HCT116 (cell line): Measurements from ENCODE around the gene NUP133. TPM values are rescaled to one million over a fixed set of nuclear protein-coding genes. Genes with fewer than 3 reads are reported as not detected.

Source experiments
- ATAC-seq: fragments of 200-7000 bp; cut with Tn5 transposase; 2 replicates; pipeline ENCODE4 v1.9.1; 2020; ENCODE audit warnings: mild to moderate bottlenecking, moderate library complexity
- BruUV-seq: library from RNA; stranded (reverse); fragments of 400-500 nt; replicated peaks from 2 replicates; lab custom pipeline; 2021; lab: Mats Ljungman, UMichigan
- CTCF ChIA-PET: fragments of 300-600 bp; sonication (Branson Sonifier 250); formaldehyde crosslinking; loops from one replicate; lab custom pipeline; 2021; ENCODE audit warnings: antibody characterized with exemption; lab: Charles Lee
- POLR2A ChIA-PET: fragments of 300-600, 350-600 bp; sonication (Branson Sonifier 250); formaldehyde crosslinking; loops from one replicate; lab custom pipeline; 2021; ENCODE audit warnings: antibody characterized with exemption; lab: Charles Lee
- RAD21 ChIA-PET, 2 experiments: fragments of 300-600 bp; sonication (Branson Sonifier 250); formaldehyde crosslinking; loops; one replicate each; lab custom pipeline; 2023; ENCODE audit warnings: low total read pairs in 2 of 2; ENCODE audit not compliant: uncharacterized antibody in 2 of 2, unreplicated experiment in 2 of 2, low non-redundant PET in 1 of 2; lab: Charles Lee
- DNase-seq: peaks from one replicate; pipeline ENCODE4 v3.0.0-alpha.2; 2010; ENCODE audit warnings: low read depth, low spot score
- H2AFZ ChIP-seq: fragments of 200-600 bp; shearing (Covaris generic), sonication (generic); 2 replicates; pipeline ENCODE4 v1.6.1; 2017; ENCODE audit warnings: low read depth, mixed run types, mixed read lengths, antibody characterized with exemption, low read length; ENCODE audit not compliant: poor library complexity, severe bottlenecking
- H3K27ac ChIP-seq: 2 replicates; pipeline ENCODE4 v1.5.1; 2012; ENCODE audit warnings: low read depth, low read length
- H3K27me3 ChIP-seq: fragments of 200-600 bp; sonication (generic); 2 replicates; pipeline ENCODE4 v1.6.1; 2016; ENCODE audit warnings: mixed run types, low read length, mixed read lengths; ENCODE audit not compliant: insufficient read depth
- H3K36me3 ChIP-seq, 2 experiments: fragments of 200-500 bp in 1 of 2; fragments of 200-600 bp in 1 of 2; sonication (Bioruptor generic) in 1 of 2; sonication (generic) in 1 of 2; 2 replicates each; pipeline versions ENCODE4 v1.5.1 to v1.6.1; 2014 to 2016; ENCODE audit warnings: low read length in 2 of 2, inconsistent platforms in 1 of 2, mixed read lengths in 1 of 2, mixed run types in 1 of 2; ENCODE audit not compliant: insufficient read depth in 2 of 2, control insufficient read depth in 1 of 2
- H3K4me1 ChIP-seq, 2 experiments: fragments of 200-600 bp in 1 of 2; sonication (generic) in 1 of 2; 2 replicates each; pipeline versions ENCODE4 v1.5.1 to v1.6.1; 2012 to 2017; ENCODE audit warnings: low read length in 2 of 2, inconsistent platforms in 1 of 2, mild to moderate bottlenecking in 1 of 2, mixed read lengths in 1 of 2, mixed run types in 1 of 2, moderate library complexity in 1 of 2; ENCODE audit not compliant: insufficient read depth in 2 of 2, control insufficient read depth in 1 of 2
- H3K4me2 ChIP-seq: fragments of 200-600 bp; sonication (generic); 2 replicates; pipeline ENCODE4 v1.6.1; 2017; ENCODE audit warnings: mixed run types, low read length, mixed read lengths
- H3K4me3 ChIP-seq, 2 experiments: fragments of 200-600 bp in 1 of 2; sonication (generic) in 1 of 2; replicated peaks in 1 of 2; 2 replicates each; pipeline ENCODE4 v1.5.1; 2011 to 2016; ENCODE audit warnings: low read length in 2 of 2, control low read depth in 1 of 2, low read depth in 1 of 2, mild to moderate bottlenecking in 1 of 2, mixed read lengths in 1 of 2, mixed run types in 1 of 2
- H3K79me2 ChIP-seq: fragments of 200-600 bp; sonication (generic); 2 replicates; pipeline ENCODE4 v1.6.1; 2017; ENCODE audit warnings: mild to moderate bottlenecking, mixed run types, low read length, moderate library complexity, mixed read lengths; ENCODE audit not compliant: insufficient read depth
- H3K9ac ChIP-seq: fragments of 200-600 bp; sonication (generic); 2 replicates; pipeline ENCODE4 v1.6.1; 2016; ENCODE audit warnings: low read length, mixed read lengths
- H3K9me2 ChIP-seq: fragments of 200-600 bp; sonication (generic), shearing (Covaris generic); 2 replicates; pipeline ENCODE4 v1.6.1; 2017; ENCODE audit warnings: mixed run types, mild to moderate bottlenecking, moderate library complexity; ENCODE audit not compliant: insufficient read depth
- H3K9me3 ChIP-seq, 2 experiments: fragments of 200-500 bp in 1 of 2; fragments of 200-600 bp in 1 of 2; sonication (Bioruptor generic) in 1 of 2; sonication (generic) in 1 of 2; 2 replicates each; pipeline ENCODE4 v1.6.1; 2014 to 2017; ENCODE audit warnings: low read length in 2 of 2, mixed read lengths in 2 of 2, inconsistent platforms in 1 of 2, low read depth in 1 of 2, mild to moderate bottlenecking in 1 of 2, mixed run types in 1 of 2, moderate library complexity in 1 of 2; ENCODE audit not compliant: control insufficient read depth in 1 of 2, insufficient read depth in 1 of 2
- H4K20me1 ChIP-seq: fragments of 200-600 bp; sonication (generic), shearing (Covaris generic); 2 replicates; pipeline ENCODE4 v1.6.1; 2017; ENCODE audit warnings: mixed run types, mild to moderate bottlenecking, moderate library complexity; ENCODE audit not compliant: insufficient read depth
- CEBPB ChIP-seq: IDR thresholded peaks from 2 replicates; pipeline ENCODE4 v1.6.1; 2012; ENCODE audit warnings: low read depth
- EGR1 ChIP-seq: IDR thresholded peaks from 2 replicates; pipeline ENCODE4 v1.6.1; 2012; ENCODE audit warnings: low read depth
- EZH2phosphoT487 ChIP-seq: fragments of 200-600 bp; IDR thresholded peaks from 2 replicates; pipeline ENCODE4 v1.6.1; 2018; ENCODE audit warnings: antibody characterized with exemption, borderline replicate concordance
- FOSL1 ChIP-seq: IDR thresholded peaks from 2 replicates; pipeline ENCODE4 v1.6.1; 2012; ENCODE audit warnings: low read depth
- POLR2A ChIP-seq: IDR thresholded peaks from 2 replicates; pipeline ENCODE4 v1.7.0; 2011; ENCODE audit warnings: borderline replicate concordance; ENCODE audit not compliant: insufficient read depth, insufficient read length; ENCODE audit errors: extremely low read depth
- RAD21 ChIP-seq: IDR thresholded peaks from 2 replicates; pipeline ENCODE4 v1.6.1; 2012; ENCODE audit warnings: low read depth, mild to moderate bottlenecking
- YY1 ChIP-seq: IDR thresholded peaks from 2 replicates; pipeline ENCODE4 v1.6.1; 2011; ENCODE audit warnings: low read length, low read depth, moderate library complexity, mild to moderate bottlenecking; ENCODE audit not compliant: insufficient replicate concordance; ENCODE audit errors: extremely low read depth
- ZNF274 ChIP-seq: fragments of 200-500 bp; sonication (Bioruptor generic); IDR thresholded peaks from 2 replicates; pipeline ENCODE4 v1.6.1; 2014; ENCODE audit warnings: mild to moderate bottlenecking, low read depth, low read length, inconsistent platforms
- intact Hi-C: fragments of 100-400 bp; cut with micrococcal nuclease; formaldehyde crosslinking; loops from 2 replicates; pipeline ENCODE4 v1.10.0; 2022
- total RNA-seq: library from RNA; stranded (reverse); gene quantifications from one replicate; pipeline ENCODE4 v1.2.1, GENCODE V29; 2021; ENCODE audit not compliant: unreplicated experiment
- TF ChIP-seq, protein P1 (sequence below): IDR thresholded peaks from 2 replicates; pipeline ENCODE4 v1.6.1; 2011; ENCODE audit warnings: mild to moderate bottlenecking, low read length, moderate library complexity; ENCODE audit not compliant: insufficient replicate concordance; ENCODE audit errors: extremely low read depth
- TF ChIP-seq, protein P2 (sequence below): IDR thresholded peaks from 2 replicates; pipeline ENCODE4 v1.6.1; 2012; ENCODE audit warnings: low read depth
- TF ChIP-seq, protein P3 (sequence below): IDR thresholded peaks from 2 replicates; pipeline ENCODE4 v1.6.1; 2012

The NUP133 gene
- total RNA-seq, 1 experiment from 2014 or later = 52.5 TPM

DNA sequence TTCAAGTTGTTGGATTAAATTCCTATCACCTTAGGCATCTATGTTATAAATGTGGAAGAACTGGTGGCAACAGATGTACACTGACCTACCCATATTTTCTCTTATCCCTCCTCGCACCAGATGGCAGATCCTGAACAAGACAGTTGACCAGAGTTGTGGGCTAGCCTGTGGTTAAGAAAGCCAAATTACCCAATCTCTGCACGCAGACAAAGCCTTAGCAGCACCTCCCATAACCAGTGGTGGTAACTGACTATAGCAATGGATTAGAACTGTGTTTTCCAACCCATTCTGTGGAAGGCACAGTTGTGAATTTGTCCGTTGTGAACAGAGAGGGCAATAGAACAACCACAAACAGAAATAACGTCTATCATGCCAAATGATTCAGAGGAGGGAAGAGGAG lies 29.8 kb upstream of the NUP133 start (continued):
- TF ChIP-seq, protein P1, sequence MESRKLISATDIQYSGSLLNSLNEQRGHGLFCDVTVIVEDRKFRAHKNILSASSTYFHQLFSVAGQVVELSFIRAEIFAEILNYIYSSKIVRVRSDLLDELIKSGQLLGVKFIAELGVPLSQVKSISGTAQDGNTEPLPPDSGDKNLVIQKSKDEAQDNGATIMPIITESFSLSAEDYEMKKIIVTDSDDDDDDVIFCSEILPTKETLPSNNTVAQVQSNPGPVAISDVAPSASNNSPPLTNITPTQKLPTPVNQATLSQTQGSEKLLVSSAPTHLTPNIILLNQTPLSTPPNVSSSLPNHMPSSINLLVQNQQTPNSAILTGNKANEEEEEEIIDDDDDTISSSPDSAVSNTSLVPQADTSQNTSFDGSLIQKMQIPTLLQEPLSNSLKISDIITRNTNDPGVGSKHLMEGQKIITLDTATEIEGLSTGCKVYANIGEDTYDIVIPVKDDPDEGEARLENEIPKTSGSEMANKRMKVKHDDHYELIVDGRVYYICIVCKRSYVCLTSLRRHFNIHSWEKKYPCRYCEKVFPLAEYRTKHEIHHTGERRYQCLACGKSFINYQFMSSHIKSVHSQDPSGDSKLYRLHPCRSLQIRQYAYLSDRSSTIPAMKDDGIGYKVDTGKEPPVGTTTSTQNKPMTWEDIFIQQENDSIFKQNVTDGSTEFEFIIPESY = no peak
- TF ChIP-seq FOSL1 (no peak), EZH2phosphoT487 (no peak), RAD21 (no peak), POLR2A (no peak), CEBPB (no peak)
- TF ChIP-seq, protein P2, sequence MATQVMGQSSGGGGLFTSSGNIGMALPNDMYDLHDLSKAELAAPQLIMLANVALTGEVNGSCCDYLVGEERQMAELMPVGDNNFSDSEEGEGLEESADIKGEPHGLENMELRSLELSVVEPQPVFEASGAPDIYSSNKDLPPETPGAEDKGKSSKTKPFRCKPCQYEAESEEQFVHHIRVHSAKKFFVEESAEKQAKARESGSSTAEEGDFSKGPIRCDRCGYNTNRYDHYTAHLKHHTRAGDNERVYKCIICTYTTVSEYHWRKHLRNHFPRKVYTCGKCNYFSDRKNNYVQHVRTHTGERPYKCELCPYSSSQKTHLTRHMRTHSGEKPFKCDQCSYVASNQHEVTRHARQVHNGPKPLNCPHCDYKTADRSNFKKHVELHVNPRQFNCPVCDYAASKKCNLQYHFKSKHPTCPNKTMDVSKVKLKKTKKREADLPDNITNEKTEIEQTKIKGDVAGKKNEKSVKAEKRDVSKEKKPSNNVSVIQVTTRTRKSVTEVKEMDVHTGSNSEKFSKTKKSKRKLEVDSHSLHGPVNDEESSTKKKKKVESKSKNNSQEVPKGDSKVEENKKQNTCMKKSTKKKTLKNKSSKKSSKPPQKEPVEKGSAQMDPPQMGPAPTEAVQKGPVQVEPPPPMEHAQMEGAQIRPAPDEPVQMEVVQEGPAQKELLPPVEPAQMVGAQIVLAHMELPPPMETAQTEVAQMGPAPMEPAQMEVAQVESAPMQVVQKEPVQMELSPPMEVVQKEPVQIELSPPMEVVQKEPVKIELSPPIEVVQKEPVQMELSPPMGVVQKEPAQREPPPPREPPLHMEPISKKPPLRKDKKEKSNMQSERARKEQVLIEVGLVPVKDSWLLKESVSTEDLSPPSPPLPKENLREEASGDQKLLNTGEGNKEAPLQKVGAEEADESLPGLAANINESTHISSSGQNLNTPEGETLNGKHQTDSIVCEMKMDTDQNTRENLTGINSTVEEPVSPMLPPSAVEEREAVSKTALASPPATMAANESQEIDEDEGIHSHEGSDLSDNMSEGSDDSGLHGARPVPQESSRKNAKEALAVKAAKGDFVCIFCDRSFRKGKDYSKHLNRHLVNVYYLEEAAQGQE = no peak

DNA sequence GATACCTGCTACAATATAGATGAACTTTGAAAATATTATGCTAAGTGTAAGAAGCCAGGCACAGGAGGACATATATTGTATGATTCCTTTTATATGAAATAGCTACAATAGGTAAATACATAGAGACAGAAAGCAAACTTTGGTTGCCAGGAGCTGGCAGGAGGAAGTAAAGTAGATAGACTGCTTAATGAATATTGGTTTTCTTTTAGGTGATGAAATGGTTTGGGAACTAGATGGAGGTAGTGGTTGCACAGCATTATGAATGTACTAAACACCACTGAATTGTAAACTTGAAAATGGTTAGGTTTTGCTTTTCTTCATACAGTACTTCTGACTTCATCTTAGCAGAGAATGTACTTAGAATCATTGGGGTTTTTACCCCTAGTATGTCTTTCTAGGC lies 28.8 kb upstream of the NUP133 start:
- TF ChIP-seq ZNF274 (no peak), YY1 (no peak), EGR1 (no peak)
- TF ChIP-seq, protein P3, sequence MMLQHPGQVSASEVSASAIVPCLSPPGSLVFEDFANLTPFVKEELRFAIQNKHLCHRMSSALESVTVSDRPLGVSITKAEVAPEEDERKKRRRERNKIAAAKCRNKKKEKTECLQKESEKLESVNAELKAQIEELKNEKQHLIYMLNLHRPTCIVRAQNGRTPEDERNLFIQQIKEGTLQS = no peak
- TF ChIP-seq, all 23 proteins: peak for 0
- RAD21 ChIA-PET = no interaction called here
- H4K20me1 ChIP-seq = no peaks in the 10 kb centered on the region
- no peak overlapping the region for H2AFZ ChIP-seq
- no TSS peak for BruUV-seq
- ATAC-seq = no peak
- DNase-seq = no peak
- intact Hi-C loops = no loop called here
- no peaks in the 10 kb centered on the region for H3K9me2 ChIP-seq
- no peak overlapping the region for H3K4me3 ChIP-seq
- H3K4me2 ChIP-seq = no peak overlapping the region
- H3K36me3 ChIP-seq = peaks cover 6 to 14% of the 10 kb centered on the region in 2 experiments
- no peaks in the 10 kb centered on the region for H3K9me3 ChIP-seq
- H3K4me1 ChIP-seq = no peaks in the 10 kb centered on the region
- H3K9ac ChIP-seq = no peak overlapping the region
- no peaks in the 10 kb centered on the region for H3K79me2 ChIP-seq
- CTCF ChIA-PET = no interaction called here
- POLR2A ChIA-PET = no interaction called here
- no peak overlapping the region for H3K27ac ChIP-seq
- H3K27me3 ChIP-seq = no peaks in the 10 kb centered on the region
